Panc1 (cell line): ENCODE measurements around the gene EYA2.

Source experiments
- TF ChIP-seq, protein P1 (sequence below): fragments of 450-650 bp; IDR thresholded peaks from 2 replicates; pipeline ENCODE4 v1.5.1; 2017; ENCODE audit warnings: mild to moderate bottlenecking
- TF ChIP-seq, protein P2 (sequence below), 2 experiments: IDR thresholded peaks; 2 replicates each; pipeline ENCODE4 v1.6.1; 2011 to 2012; ENCODE audit warnings: low read depth in 2 of 2, control low read depth in 1 of 2, low read length in 1 of 2, mild to moderate bottlenecking in 1 of 2, moderate library complexity in 1 of 2; ENCODE audit not compliant: insufficient read depth in 1 of 2

DNA sequence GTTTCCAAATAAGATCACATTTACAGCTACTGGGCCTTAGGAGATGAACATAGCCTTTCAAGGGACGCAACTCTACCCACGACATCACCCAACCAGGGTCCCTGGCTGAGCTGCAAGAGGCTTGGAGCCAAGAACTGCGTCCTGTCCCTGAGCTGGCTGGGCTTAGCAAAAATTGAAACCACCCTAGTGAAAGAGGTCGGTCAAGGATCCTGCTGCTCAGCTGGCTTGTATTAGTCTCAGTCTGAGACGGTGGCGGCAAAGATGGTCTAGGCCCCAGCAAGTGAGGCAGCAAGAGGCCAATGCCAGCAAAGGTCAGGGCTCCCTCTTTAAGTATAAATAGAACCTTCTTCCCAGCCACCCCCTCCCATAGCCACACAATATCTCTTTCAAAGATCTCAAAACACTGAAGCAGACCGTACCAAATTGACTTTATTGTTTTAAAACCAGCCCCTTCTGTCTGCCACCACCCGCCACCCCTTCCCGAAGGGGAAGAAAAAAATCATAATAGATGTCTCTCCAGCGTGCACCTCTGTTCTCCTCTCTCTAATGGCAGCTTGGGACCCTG, 140.5 kb downstream of the EYA2 start:
- TF ChIP-seq, protein P1, sequence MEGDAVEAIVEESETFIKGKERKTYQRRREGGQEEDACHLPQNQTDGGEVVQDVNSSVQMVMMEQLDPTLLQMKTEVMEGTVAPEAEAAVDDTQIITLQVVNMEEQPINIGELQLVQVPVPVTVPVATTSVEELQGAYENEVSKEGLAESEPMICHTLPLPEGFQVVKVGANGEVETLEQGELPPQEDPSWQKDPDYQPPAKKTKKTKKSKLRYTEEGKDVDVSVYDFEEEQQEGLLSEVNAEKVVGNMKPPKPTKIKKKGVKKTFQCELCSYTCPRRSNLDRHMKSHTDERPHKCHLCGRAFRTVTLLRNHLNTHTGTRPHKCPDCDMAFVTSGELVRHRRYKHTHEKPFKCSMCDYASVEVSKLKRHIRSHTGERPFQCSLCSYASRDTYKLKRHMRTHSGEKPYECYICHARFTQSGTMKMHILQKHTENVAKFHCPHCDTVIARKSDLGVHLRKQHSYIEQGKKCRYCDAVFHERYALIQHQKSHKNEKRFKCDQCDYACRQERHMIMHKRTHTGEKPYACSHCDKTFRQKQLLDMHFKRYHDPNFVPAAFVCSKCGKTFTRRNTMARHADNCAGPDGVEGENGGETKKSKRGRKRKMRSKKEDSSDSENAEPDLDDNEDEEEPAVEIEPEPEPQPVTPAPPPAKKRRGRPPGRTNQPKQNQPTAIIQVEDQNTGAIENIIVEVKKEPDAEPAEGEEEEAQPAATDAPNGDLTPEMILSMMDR, result no peak
- TF ChIP-seq, protein P2, sequence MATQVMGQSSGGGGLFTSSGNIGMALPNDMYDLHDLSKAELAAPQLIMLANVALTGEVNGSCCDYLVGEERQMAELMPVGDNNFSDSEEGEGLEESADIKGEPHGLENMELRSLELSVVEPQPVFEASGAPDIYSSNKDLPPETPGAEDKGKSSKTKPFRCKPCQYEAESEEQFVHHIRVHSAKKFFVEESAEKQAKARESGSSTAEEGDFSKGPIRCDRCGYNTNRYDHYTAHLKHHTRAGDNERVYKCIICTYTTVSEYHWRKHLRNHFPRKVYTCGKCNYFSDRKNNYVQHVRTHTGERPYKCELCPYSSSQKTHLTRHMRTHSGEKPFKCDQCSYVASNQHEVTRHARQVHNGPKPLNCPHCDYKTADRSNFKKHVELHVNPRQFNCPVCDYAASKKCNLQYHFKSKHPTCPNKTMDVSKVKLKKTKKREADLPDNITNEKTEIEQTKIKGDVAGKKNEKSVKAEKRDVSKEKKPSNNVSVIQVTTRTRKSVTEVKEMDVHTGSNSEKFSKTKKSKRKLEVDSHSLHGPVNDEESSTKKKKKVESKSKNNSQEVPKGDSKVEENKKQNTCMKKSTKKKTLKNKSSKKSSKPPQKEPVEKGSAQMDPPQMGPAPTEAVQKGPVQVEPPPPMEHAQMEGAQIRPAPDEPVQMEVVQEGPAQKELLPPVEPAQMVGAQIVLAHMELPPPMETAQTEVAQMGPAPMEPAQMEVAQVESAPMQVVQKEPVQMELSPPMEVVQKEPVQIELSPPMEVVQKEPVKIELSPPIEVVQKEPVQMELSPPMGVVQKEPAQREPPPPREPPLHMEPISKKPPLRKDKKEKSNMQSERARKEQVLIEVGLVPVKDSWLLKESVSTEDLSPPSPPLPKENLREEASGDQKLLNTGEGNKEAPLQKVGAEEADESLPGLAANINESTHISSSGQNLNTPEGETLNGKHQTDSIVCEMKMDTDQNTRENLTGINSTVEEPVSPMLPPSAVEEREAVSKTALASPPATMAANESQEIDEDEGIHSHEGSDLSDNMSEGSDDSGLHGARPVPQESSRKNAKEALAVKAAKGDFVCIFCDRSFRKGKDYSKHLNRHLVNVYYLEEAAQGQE (IDR thresholded peaks at IDR 0.05; ENCODE audit: insufficient read depth in 1 of 2, low read depth in 2 of 2, low read length in 1 of 2), result no peak
